K562 (cell line): ENCODE results near the gene VAMP8. TPM values are rescaled to one million over a fixed set of nuclear protein-coding genes. Genes with fewer than 3 reads are reported as not detected.

Experiments
- COPS2 ChIP-seq: fragments of 450-650 bp; conservative IDR thresholded peaks from 2 replicates; pipeline ENCODE4 v1.6.1; 2016; ENCODE audit warnings: mild to moderate bottlenecking, moderate library complexity
- ETV1 ChIP-seq: fragments of 450-650 bp; conservative IDR thresholded peaks from 2 replicates; pipeline ENCODE4 v1.6.1; 2016; ENCODE audit warnings: missing genetic modification characterization, control low read depth, low read depth, missing compliant biosample characterization
- FOXK1 ChIP-seq: sonication (generic); formaldehyde crosslinking; IDR thresholded peaks from 2 replicates; pipeline ENCODE4 v1.8.0; 2022; ENCODE audit warnings: missing genetic modification reagents, mild to moderate bottlenecking, borderline replicate concordance
- HDAC1 ChIP-seq, 2 experiments: fragments of 450-650 bp; IDR thresholded peaks; 2 replicates each; pipeline ENCODE4 v1.6.1; 2016 to 2017; ENCODE audit warnings: inconsistent platforms in 1 of 2, mild to moderate bottlenecking in 1 of 2, moderate library complexity in 1 of 2
- NFIC ChIP-seq: fragments of 450-650 bp; IDR thresholded peaks from 2 replicates; pipeline ENCODE4 v1.6.1; 2017; ENCODE audit warnings: mild to moderate bottlenecking, inconsistent platforms
- PHTF2 ChIP-seq: fragments of 250-450 bp; sonication (Bioruptor Pico); IDR thresholded peaks from 2 replicates; pipeline ENCODE4 v1.5.0; 2021; ENCODE audit warnings: mild to moderate bottlenecking
- PYGO2 ChIP-seq: fragments of 450-650 bp; IDR thresholded peaks from 2 replicates; pipeline ENCODE4 v1.6.1; 2016; ENCODE audit warnings: mild to moderate bottlenecking, missing genetic modification characterization, moderate library complexity, missing compliant biosample characterization
- RAD21 ChIP-seq, 2 experiments: fragments of 250-450 bp in 1 of 2; fragments of 450-650 bp in 1 of 2; sonication (Bioruptor Pico) in 1 of 2; formaldehyde crosslinking in 1 of 2; IDR thresholded peaks in 1 of 2; conservative IDR thresholded peaks in 1 of 2; 2 replicates each; pipeline versions ENCODE4 v1.4.0 to v1.8.0; 2020 to 2022; ENCODE audit warnings: mild to moderate bottlenecking in 2 of 2, moderate library complexity in 1 of 2
- TAL1 ChIP-seq: fragments of 450-650 bp; IDR thresholded peaks from 2 replicates; pipeline ENCODE4 v1.6.1; 2016; ENCODE audit warnings: mild to moderate bottlenecking
- TSHZ1 ChIP-seq: fragments of 250-450 bp; sonication (Bioruptor Pico); IDR thresholded peaks from 2 replicates; pipeline ENCODE4 v1.4.0; 2020; ENCODE audit warnings: mild to moderate bottlenecking, moderate library complexity
- ZNF277 ChIP-seq: fragments of 250-450 bp; sonication (Bioruptor Pico); IDR thresholded peaks from 2 replicates; pipeline ENCODE4 v1.8.0; 2022; ENCODE audit warnings: inconsistent platforms, mild to moderate bottlenecking, moderate library complexity, borderline replicate concordance
- ZNF354B ChIP-seq: fragments of 250-450 bp; sonication (Bioruptor Pico); IDR thresholded peaks from 2 replicates; pipeline ENCODE4 v1.4.0; 2020
- ZNF449 ChIP-seq: fragments of 250-450 bp; sonication (Bioruptor Pico); IDR thresholded peaks from 2 replicates; pipeline ENCODE4 v1.8.0; 2022; ENCODE audit warnings: moderate library complexity, mild to moderate bottlenecking, inconsistent platforms
- ZNF696 ChIP-seq: fragments of 250-450 bp; sonication (Bioruptor Pico); conservative IDR thresholded peaks from 2 replicates; pipeline ENCODE4 v1.4.0; 2020; ENCODE audit warnings: mild to moderate bottlenecking, moderate library complexity
- polyA plus RNA-seq, 8 experiments: library from polyadenylated mRNA; depleted of rRNA in 4 of 8; stranded (reverse) in 5 of 8; unstranded in 3 of 8; fragments of >200 nt; fragmentation: Nextera tagmentation in 2 of 8; fragmentation: Illumina TruSeq in 1 of 8; extraction: Ambion mirVana in 2 of 8; extraction: Trizol in 1 of 8; gene quantifications; 2 replicates each; pipeline versions ENCODE4 v1.2.1 to v1.2.3, GENCODE V29; 2011 to 2014; ENCODE audit warnings: inconsistent platforms in 1 of 8, missing spikeins in 1 of 8
- total RNA-seq, 7 experiments: library from RNA; depleted of rRNA in 6 of 7; stranded (reverse); fragments of >200 nt in 6 of 7; fragmentation: Illumina TruSeq in 2 of 7; extraction: Trizol in 2 of 7; gene quantifications; 2 replicates each; pipeline versions ENCODE4 v1.2.1 to v1.2.3, GENCODE V29; 2011 to 2021; ENCODE audit warnings: low replicate concordance in 1 of 7

The VAMP8 gene
- total and polyA plus RNA-seq, 9 of the 15 experiments (the other 6 are each of a cell fraction or from before 2014, with no cell fraction given): 107 to 571 (median 248) TPM

GRCh38 chr2:85588645-85589044 lies 11.3 kb downstream of the VAMP8 start (continued):
- TF ChIP-seq TSHZ1 (CRISPR knock-in tag) (no peak), HDAC1 (IDR thresholded peaks at IDR 0.05) (peak in 1 of 2 experiments; percentile 37; a peak in 1 of 4 replicates), PHTF2 (CRISPR knock-in tag) (no peak), ZNF696 (CRISPR knock-in tag) (no peak), ETV1 (no peak), RAD21 (CRISPR knock-in tag; conservative IDR thresholded peaks at IDR 0.05 in 1 of 2, IDR thresholded peaks at IDR 0.05 in 1 of 2) (no peak), NFIC (peak; percentile 58), ZNF354B (CRISPR knock-in tag) (no peak), PYGO2 (no peak), COPS2 (no peak), FOXK1 (CRISPR knock-in tag) (no peak), ZNF277 (CRISPR knock-in tag) (no peak), ZNF449 (CRISPR knock-in tag) (no peak), TAL1 (peak; percentile 56; the same call in 1 of the 2 replicates)
